ENCODE measurements around the gene SPPL2C.

The SPPL2C gene

DNA sequence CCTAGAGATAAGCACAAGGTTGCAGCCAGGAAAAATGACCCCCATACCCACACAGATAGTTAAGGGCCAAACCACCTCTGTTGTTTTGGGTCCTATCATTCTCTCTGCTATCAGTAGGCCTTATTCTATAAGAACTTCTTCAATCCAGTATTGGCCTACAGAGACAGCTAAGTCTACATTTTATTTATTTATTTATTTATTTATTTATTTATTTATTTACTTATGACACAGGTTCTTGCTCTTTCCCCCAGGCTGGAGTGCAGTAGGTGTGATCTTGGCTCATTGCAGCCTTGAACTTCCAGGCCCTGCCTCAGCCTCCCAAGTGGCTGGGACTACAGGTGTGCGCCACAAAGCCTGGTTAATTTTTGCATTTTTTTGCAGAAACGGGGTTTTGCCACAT, 42.2 kb downstream of the SPPL2C start:
- no peak for DNase-seq (ENCODE audit: low read depth)
- TF ChIP-seq, protein P1, sequence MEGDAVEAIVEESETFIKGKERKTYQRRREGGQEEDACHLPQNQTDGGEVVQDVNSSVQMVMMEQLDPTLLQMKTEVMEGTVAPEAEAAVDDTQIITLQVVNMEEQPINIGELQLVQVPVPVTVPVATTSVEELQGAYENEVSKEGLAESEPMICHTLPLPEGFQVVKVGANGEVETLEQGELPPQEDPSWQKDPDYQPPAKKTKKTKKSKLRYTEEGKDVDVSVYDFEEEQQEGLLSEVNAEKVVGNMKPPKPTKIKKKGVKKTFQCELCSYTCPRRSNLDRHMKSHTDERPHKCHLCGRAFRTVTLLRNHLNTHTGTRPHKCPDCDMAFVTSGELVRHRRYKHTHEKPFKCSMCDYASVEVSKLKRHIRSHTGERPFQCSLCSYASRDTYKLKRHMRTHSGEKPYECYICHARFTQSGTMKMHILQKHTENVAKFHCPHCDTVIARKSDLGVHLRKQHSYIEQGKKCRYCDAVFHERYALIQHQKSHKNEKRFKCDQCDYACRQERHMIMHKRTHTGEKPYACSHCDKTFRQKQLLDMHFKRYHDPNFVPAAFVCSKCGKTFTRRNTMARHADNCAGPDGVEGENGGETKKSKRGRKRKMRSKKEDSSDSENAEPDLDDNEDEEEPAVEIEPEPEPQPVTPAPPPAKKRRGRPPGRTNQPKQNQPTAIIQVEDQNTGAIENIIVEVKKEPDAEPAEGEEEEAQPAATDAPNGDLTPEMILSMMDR (IDR thresholded peaks at IDR 0.05; ENCODE audit: control insufficient read depth, extremely low read depth, insufficient read depth) = no peak
- no peak overlapping the region for H3K4me3 ChIP-seq (ENCODE audit: low read depth, low read length)

DNA sequence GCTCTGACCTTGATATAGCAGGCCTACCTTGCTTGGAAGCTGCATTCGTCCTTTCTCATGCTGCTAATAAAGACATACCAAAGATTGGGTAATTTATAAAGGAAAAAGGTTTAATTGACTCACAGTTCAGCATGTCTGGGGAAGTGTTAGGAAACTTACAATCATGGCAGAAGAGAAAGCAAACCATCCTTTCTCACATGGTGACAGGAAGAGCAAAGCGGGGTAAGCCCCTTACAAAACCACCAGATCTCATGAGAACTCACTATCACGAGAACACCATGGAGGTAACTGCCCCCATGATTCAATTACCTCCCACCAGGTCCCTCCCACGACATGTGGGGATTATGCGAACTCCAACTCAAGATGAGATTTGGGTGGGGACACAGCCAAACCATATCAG, 43.7 kb downstream of the SPPL2C start:
- TF ChIP-seq, protein P1 (IDR thresholded peaks at IDR 0.05; ENCODE audit: control insufficient read depth, extremely low read depth, insufficient read depth) = no peak
- DNase-seq (ENCODE audit: low read depth) = no peak
- H3K4me3 ChIP-seq (ENCODE audit: low read depth, low read length) = no peak overlapping the region

DNA sequence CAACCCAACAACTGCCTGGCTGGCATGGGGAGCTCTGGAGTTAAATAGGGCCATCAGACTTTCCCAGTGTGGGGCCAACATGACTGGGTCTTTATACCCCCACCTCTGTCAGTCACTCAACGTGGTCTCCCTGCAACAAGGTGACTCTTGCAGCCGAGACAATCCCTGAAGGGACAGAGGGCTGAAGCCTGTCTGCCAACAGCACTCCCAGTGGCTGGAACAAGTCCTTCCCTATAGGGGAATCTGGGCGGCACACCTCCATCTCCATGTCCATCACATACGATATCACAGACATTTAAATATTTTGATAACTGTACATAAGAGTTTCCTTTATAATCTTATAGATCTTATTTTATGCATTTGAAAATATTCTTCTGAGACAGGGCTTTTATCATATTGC, 44.9 kb downstream of the SPPL2C start:
- TF ChIP-seq, protein P1 (IDR thresholded peaks at IDR 0.05; ENCODE audit: control insufficient read depth, extremely low read depth, insufficient read depth) = peak; percentile 24
- no peak overlapping the region for H3K4me3 ChIP-seq (ENCODE audit: low read depth, low read length)
- DNase-seq (ENCODE audit: low read depth) = no peak

DNA sequence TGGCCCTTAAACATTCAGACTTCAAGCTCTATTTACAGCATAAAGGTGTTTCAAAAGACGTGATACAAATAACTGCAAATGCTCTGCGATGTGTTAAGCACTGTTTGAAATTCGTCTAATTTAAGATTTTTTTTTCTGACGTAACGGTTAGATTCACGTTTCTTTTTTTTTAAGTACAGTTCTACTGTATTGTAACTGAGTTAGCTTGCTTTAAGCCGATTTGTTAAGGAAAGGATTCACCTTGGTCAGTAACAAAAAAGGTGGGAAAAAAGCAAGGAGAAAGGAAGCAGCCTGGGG, 49.0 kb downstream of the SPPL2C start:
- peak overlapping the region; percentile 52 for H3K4me3 ChIP-seq (ENCODE audit: low read depth, low read length)
- TF ChIP-seq, protein P1 (IDR thresholded peaks at IDR 0.05; ENCODE audit: control insufficient read depth, extremely low read depth, insufficient read depth) = no peak
- DNase-seq (ENCODE audit: low read depth) = no peak

DNA sequence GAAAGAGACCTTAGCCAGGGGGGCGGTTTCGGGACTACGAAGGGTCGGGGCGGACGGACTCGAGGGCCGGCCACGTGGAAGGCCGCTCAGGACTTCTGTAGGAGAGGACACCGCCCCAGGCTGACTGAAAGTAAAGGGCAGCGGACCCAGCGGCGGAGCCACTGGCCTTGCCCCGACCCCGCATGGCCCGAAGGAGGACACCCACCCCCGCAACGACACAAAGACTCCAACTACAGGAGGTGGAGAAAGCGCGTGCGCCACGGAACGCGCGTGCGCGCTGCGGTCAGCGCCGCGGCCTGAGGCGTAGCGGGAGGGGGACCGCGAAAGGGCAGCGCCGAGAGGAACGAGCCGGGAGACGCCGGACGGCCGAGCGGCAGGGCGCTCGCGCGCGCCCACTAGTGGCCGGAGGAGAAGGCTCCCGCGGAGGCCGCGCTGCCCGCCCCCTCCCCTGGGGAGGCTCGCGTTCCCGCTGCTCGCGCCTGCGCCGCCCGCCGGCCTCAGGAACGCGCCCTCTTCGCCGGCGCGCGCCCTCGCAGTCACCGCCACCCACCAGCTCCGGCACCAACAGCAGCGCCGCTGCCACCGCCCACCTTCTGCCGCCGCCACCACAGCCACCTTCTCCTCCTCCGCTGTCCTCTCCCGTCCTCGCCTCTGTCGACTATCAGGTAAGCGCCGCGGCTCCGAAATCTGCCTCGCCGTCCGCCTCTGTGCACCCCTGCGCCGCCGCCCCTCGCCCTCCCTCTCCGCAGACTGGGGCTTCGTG, 49.5 kb downstream of the SPPL2C start, which contains the start of gene MAPT:
Gene MAPT, plus strand, starts transcription at position 533 of the 763 bp plus-strand sequence. CDS start 67,784 bp downstream, outside the sequence.
- DNase-seq (ENCODE audit: low read depth) = peak; percentile 82
- H3K4me3 ChIP-seq (ENCODE audit: low read depth, low read length) = peak within 1 kb of the TSS; percentile 83
- TF ChIP-seq, protein P1 (IDR thresholded peaks at IDR 0.05; ENCODE audit: control insufficient read depth, extremely low read depth, insufficient read depth) = peak; percentile 92

DNA sequence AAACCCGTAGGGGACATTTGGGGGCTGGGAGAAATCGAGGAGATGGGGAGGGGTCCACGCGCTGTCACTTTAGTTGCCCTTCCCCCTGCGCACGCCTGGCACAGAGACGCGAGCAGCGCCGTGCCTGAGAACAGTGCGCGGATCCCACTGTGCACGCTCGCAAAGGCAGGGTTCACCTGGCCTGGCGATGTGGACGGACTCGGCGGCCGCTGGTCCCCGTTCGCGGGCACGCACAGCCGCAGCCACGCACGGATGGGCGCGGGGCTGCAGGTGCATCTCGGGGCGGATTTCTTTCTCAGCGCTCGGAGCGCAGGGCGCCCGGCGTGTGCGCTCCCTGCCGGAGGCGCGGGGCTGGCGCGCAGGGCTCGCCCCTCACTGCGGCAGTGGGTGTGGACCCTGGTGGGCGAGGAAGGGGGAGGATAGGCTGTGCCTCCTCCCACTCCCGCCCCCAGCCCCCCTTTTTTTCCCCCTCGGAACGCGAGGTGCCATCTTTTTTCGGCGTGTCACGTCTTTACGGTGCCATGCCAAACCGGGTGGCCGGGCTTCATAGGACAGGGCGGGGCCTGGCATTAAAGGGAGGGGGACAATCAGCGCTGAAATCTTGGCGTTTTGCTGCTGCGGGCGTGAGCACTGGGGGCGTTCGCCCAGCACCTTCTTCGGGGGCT, 50.8 kb downstream of the SPPL2C start:
- H3K4me3 ChIP-seq (ENCODE audit: low read depth, low read length) = peak overlapping the region; percentile 83
- TF ChIP-seq, protein P1 (IDR thresholded peaks at IDR 0.05; ENCODE audit: control insufficient read depth, extremely low read depth, insufficient read depth) = peak; percentile 40
- no peak for DNase-seq (ENCODE audit: low read depth)

Data from LNCaP clone FGC (cell line).